NCI-H1694 (cell line): Measurements from ENCODE around the gene ITGAD.
A peak's percentile ranks its signal among the peaks of the same experiment; 100 is the strongest.

Experiments used
- DNase-seq: peaks from one replicate; lab custom pipeline; 2025; lab: John Stamatoyannopoulos, UW

The ITGAD gene

DNA sequence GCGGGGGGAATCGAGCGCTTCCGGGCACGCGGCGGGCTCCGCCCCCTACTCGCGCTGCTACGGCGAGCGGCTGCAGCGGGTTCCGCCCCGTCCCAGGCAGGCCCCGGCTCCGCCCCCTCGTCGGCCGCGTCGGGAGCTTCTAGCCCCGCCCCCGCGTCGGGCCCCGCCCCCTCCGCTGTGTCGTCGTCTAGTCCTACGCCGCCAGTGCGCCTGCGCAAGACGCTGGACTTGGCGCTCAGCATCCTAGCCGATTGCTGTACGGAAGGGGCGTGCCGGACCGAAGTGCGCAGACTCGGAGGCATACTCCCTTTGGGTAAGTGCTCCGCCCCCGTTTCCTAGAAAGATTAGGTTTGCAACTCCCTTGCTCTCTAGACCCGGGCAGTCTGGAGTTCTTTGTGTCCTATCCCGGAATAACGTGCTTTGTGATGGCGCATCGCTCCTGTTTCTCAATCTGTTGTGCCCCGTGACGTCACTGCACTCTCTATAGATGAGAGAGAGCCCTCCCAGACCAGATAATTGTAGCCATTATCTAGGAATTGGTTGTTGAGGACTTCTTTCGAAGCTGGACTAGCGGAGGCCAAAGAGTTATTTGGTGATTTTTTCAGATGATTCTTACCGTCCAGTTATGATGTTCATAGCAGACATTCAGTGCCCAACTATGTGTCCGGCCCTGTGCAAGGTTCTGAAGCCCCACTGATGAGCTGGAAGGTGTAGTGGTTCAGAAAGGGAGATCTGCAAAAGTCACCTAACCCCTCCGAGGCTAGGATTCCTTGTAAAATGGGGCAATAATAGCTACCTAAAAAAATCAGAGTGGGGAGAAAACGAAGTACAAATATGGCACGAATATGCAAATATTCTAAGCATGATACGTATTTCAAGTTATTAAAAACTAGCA lies 66.8 kb downstream of the ITGAD start:
- DNase-seq: peak; percentile 97

- no peak for DNase-seq
Measured at GRCh38 chr16:31460582-31461002, 67.5 kb downstream of the ITGAD start.

DNA sequence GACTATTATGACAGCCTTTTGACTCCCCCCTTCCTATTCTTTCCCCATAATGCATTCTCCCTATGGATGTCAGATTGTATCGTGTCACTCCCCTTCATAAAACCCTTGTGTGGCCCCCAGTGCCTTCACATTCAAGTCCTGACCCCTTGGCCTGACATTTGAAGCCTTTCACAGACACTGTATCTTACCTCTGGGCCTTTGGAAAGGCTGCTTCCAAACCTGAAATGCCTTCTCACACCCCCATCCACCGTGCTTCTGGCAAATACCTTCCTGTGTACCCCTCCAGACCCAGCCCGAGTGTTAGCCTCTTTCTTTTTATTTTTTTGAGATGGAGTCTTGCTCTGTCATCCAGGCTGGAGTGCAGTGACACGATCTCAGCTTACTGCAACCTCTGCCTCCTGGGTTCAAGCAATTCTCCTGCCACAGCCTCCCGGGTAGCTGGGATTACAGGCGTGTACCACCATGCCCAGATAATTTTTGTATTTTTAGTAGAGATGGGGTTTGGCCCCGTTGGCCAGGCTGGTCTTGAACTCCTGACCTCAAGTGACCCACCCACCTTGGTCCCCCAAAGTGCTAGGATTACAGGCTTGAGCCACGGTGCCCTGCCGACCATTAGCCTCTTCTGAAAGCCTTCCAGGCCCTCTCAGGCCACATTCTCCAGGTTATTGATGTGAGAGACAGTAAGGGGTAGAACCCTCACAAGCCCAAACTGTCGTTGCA lies 68.2 kb downstream of the ITGAD start:
- no peak for DNase-seq

DNA sequence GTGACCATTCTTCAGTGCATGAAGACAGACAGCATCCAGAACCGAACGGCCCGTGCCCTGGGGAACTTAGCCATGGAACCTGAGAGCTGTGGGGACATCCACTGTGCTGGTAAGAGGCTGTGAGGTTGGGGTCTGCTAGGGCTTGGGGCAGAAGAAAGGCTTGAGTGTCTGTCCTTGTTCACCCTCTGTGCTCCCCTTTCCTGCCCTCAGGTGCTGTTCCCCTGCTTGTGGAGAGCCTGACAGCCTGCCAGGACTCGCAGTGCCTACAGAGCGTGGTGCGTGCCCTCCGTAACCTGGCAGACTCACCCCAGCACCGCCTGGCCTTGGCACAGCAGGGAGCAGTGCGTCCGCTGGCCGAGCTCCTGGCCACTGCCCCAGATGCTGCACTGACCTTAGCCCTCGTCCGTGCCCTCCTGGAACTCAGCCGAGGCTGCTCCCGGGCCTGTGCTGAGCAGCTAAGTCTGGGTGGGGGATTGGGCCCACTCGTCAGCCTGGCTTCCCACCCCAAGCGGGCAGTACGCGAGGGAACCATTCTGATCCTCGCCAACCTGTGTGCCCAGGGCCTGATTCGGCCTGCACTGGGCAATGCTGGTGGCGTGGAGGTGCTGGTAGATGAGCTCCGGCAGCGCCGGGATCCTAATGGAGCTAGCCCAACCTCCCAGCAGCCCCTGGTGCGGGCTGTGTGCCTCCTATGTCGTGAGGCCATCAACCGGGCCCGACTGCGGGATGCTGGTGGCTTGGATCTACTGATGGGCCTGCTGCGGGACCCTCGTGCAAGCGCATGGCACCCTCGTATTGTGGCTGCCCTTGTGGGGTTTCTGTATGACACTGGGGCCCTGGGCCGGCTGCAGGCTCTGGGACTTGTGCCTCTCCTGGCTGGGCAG lies 69.0 kb downstream of the ITGAD start:
- no peak for DNase-seq

GRCh38 chr16:31464348-31464769 lies 71.2 kb downstream of the ITGAD start:
- DNase-seq: no peak

- no peak for DNase-seq
Measured at GRCh38 chr16:31464781-31465260, 71.7 kb downstream of the ITGAD start.

DNA sequence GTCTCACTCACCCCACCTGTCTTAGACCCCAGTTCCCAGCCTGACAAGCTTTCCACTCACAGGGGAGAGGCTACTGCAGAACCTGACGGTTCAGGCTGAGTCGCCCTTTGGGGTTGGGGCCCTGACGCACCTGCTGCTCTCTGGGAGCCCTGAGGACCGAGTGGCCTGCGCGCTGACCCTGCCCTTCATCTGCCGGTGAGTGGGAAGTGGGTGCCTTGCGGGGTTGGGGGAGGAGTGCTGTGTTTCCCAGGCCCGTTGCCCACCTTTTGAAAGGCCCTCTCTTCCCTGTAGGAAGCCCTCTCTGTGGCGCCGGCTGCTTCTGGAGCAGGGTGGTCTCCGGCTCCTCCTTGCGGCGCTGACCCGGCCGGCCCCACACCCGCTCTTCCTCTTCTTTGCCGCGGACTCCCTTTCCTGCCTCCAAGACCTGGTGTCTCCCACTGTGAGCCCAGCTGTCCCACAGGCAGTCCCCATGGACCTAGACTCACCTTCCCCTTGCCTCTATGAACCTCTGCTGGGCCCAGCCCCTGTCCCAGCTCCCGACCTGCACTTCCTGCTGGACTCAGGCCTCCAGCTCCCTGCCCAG lies 72.7 kb downstream of the ITGAD start:
- DNase-seq: no peak

- DNase-seq: no peak
Measured at GRCh38 chr16:31466381-31466841, 73.3 kb downstream of the ITGAD start.

DNA sequence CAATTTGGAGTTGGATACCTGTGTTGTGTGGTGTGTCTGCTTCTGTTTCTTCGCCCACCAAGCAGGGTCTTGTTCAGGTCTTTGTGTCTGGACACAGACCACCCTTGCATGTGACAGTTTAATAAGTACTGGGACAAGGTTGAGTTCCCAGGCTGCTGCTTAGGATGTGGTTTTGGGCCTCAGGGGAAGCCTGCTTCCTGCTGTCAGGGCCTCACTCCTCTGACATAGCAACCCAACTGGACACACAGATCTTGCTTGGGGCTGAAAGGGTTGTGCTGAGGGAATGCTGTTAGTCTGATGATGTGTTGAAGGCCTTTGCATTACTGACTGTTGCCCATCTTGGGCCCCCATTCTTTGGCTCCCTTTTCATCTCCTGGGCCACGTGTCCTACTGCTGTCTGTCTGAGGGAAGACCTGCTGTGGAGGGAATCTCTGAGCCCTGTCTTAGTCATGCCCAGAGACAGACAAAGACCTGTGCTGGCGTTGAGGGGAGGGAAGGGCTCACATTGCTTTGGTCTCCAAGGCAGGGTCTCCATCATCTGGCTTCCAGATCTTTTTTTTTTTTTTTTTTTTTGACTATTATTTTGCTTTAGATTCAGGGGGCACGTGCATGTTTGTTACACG lies 74.1 kb downstream of the ITGAD start:
- no peak for DNase-seq

DNA sequence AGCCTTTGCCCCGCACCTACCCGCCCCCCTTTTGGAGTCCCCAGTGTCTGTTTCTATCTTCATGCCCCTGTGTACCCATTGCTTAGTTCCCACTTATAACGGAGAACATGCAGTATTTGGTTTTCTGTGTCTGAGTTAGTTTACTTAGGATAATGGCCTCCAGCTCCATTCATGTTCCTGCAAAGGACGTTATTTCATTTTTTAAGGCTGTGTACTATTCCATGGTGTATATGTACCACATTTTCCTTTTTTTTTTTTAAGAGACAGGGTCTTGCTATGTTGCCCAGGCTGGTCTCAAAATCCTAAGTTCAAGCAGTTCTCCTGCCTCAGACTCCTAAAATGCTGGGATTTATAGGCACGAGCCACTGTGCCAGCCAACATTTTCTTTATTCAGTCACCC lies 74.7 kb downstream of the ITGAD start:
- no peak for DNase-seq

DNA sequence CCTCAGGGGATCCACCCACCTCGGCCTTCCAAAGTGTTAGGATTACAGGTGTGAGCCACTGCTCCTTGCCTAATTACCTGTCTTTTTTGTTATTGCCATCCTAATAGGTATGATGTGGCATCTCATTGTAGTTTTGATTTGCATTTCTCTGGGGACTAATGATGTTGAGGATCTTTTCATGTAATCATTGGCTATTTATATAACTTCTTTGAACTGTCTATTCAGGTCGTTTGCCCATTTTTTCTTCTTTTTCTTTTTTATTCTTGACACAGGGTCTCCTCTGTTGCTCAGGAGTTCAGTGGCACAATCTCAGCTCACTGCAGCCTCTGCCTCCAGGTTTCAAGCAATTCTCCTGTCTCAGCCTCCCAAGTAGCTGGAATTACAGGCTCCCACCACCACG lies 77.5 kb downstream of the ITGAD start:
- no peak for DNase-seq

GRCh38 chr16:31471241-31471874 lies 78.2 kb downstream of the ITGAD start:
- DNase-seq: no peak

DNA sequence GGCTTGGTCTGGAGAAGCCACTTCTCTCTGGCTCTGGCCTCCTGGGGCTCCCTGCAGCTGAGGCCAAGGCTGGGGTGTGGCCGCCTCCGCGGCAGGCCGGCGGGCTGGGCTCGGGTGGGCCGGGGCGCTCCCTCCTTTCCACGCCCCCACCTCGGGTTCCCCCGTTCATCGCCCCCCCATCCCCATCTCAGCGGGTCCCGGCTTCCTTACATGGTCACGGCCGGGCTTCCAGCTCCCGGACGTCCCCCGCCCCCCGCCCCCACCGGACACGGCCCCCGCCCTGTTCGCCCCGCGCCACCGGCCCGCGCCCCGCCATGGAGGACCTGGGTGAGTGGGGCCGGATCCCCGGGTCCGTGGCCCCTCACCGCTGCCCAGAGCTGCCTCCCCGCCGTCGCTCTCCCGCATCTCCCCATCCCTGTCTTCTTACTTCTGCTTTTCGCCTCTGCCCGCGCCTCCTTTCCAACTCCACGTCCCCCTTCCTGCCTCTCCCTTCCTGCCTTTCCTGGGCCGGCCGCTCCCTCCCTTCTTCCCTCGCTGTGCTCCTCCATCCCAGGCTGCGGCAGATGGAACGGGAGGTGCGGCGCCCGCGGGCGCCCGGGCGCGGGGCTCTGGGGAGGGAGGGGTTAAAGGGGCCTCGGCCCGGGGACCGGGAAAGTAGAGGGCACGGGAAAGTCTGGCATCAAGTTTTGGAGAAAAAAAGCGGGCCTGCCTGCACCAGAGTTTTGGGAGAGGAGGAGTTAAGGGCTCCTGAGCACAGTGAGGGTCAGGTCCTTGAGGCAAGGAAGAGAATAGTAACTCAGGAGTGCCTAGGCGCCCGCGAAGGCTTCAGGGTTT lies 79.0 kb downstream of the ITGAD start, which contains the start of gene TGFB1I1:
Gene TGFB1I1 (plus strand): TSS at position 278 of the 834 bp plus-strand sequence. CDS start 37 bp downstream, at position 315.
- DNase-seq: no peak

- peak; percentile 29 for DNase-seq
Measured at GRCh38 chr16:31472709-31473203, 79.6 kb downstream of the ITGAD start.

GRCh38 chr16:31473264-31473984 lies 80.3 kb downstream of the ITGAD start:
- no peak for DNase-seq

DNA sequence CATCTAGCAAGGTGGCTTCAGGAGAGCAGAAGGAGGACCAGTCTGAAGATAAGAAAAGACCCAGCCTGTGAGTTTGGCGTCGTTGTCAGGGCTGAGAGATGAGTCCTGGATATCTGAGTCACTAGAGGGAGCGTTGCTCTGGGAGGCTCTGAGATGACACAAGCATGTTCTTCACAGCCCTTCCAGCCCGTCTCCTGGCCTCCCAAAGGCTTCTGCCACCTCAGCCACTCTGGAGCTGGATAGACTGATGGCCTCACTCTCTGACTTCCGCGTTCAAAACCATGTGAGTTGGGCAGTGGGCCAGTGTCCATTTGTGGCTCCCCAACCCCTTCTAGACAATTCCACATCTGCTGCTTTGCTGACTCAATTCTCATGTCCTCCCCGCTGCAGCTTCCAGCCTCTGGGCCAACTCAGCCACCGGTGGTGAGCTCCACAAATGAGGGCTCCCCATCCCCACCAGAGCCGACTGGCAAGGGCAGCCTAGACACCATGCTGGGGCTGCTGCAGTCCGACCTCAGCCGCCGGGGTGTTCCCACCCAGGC lies 81.1 kb downstream of the ITGAD start:
- DNase-seq: no peak

- DNase-seq: no peak
Measured at GRCh38 chr16:31474773-31475738, 81.9 kb downstream of the ITGAD start.
